HFFc6 (cell line): ENCODE data around the gene PLEKHN1. TPM values are rescaled to one million over a fixed set of nuclear protein-coding genes. Genes with fewer than 3 reads are reported as not detected.

Source experiments
- DNase-seq: peaks from one replicate; pipeline ENCODE4 v3.0.0-alpha.2; 2018
- H3K27ac Mint-ChIP-seq: 2 replicates; pipeline ENCODE4 v1.8.0; 2020; ENCODE audit warnings: mild to moderate bottlenecking, mixed read lengths
- H3K27me3 Mint-ChIP-seq: 2 replicates; pipeline ENCODE4 v1.8.0; 2021; ENCODE audit warnings: mild to moderate bottlenecking, moderate library complexity, mixed read lengths; ENCODE audit not compliant: insufficient read depth
- H3K36me3 Mint-ChIP-seq: 2 replicates; pipeline ENCODE4 v1.8.0; 2021; ENCODE audit warnings: low read depth, mixed read lengths
- H3K4me1 Mint-ChIP-seq: 2 replicates; pipeline ENCODE4 v1.8.0; 2020; ENCODE audit warnings: low read depth, mixed read lengths
- H3K4me3 Mint-ChIP-seq: 2 replicates; pipeline ENCODE4 v1.8.0; 2020; ENCODE audit warnings: mild to moderate bottlenecking, moderate library complexity, mixed read lengths
- H3K9me3 Mint-ChIP-seq: 2 replicates; pipeline ENCODE4 v1.8.0; 2020; ENCODE audit warnings: mild to moderate bottlenecking, mixed read lengths
- CTCF ChIP-seq: fragments of 200-600 bp; sonication (generic); IDR thresholded peaks from 2 replicates; pipeline ENCODE4 v1.5.0; 2021; ENCODE audit warnings: antibody characterized with exemption, mild to moderate bottlenecking
- total RNA-seq, 6 experiments: library from RNA; stranded (reverse); fragmentation: NEBNext Ultra II Directional; extraction: Animal tissue kit (Norgen Biotek cat#: 25700); gene quantifications; 2 replicates in 1 of 6; 3 replicates in 5 of 6; pipeline ENCODE4 v1.2.3, GENCODE V29; 2021

The PLEKHN1 gene
- total RNA-seq, 6 experiments from 2014 or later: 5.2 to 6.9 (median 6.0) TPM

- peaks cover 19% of the 10 kb centered on the region for H3K4me1 Mint-ChIP-seq
- no peak for DNase-seq
- no peak overlapping the region for H3K27ac Mint-ChIP-seq
- no peaks in the 10 kb centered on the region for H3K9me3 Mint-ChIP-seq
- no peaks in the 10 kb centered on the region for H3K27me3 Mint-ChIP-seq
- peaks cover 4% of the 10 kb centered on the region; the same call in 1 of the 2 replicates for H3K36me3 Mint-ChIP-seq
- TF ChIP-seq CTCF: no peak
- H3K4me3 Mint-ChIP-seq: peak overlapping the region; percentile 75
Measured at GRCh38 chr1:923991-924655, 42.2 kb upstream of the PLEKHN1 start.

GRCh38 chr1:924656-925560, 41.4 kb upstream of the PLEKHN1 start:
- H3K4me1 Mint-ChIP-seq: peaks cover 19% of the 10 kb centered on the region
- H3K27ac Mint-ChIP-seq: no peak overlapping the region
- peak overlapping the region; percentile 75 for H3K4me3 Mint-ChIP-seq
- TF ChIP-seq CTCF: peak; percentile 28; the same call in 1 of the 2 replicates
- H3K36me3 Mint-ChIP-seq: peaks cover 4% of the 10 kb centered on the region; the same call in 1 of the 2 replicates
- no peaks in the 10 kb centered on the region for H3K27me3 Mint-ChIP-seq
- no peaks in the 10 kb centered on the region for H3K9me3 Mint-ChIP-seq
- peak; percentile 61 for DNase-seq

GRCh38 chr1:925561-926421, 40.5 kb upstream of the PLEKHN1 start:
- peaks cover 4% of the 10 kb centered on the region; the same call in 1 of the 2 replicates for H3K36me3 Mint-ChIP-seq
- DNase-seq: peak; percentile 31
- no peaks in the 10 kb centered on the region for H3K27me3 Mint-ChIP-seq
- peaks cover 14% of the 10 kb centered on the region for H3K4me1 Mint-ChIP-seq
- H3K9me3 Mint-ChIP-seq: no peaks in the 10 kb centered on the region
- TF ChIP-seq CTCF: no peak; the same call in 1 of the 2 replicates
- peak overlapping the region; percentile 76 for H3K4me3 Mint-ChIP-seq
- H3K27ac Mint-ChIP-seq: no peak overlapping the region

- Mint-ChIP-seq H3K27ac (no peak overlapping the region), H3K4me3 (no peak overlapping the region), H3K27me3 (no peaks in the 10 kb centered on the region), H3K36me3 (no peaks in the 10 kb centered on the region), H3K4me1 (0 out of 2 replicates have a peak, but pooled peaks cover 4% of the 10 kb centered on the region), H3K9me3 (no peaks in the 10 kb centered on the region)
- TF ChIP-seq CTCF: no peak
- no peak for DNase-seq
Measured at GRCh38 chr1:927234-927633, 39.0 kb upstream of the PLEKHN1 start.

- Mint-ChIP-seq H3K27ac (no peak overlapping the region), H3K4me3 (no peak overlapping the region)
- no peak for DNase-seq
Measured at GRCh38 chr1:927748-928147, 38.5 kb upstream of the PLEKHN1 start.

More at GRCh38 chr1:927748-928147, 38.5 kb upstream of the PLEKHN1 start:
- no peaks in the 10 kb centered on the region for H3K36me3 Mint-ChIP-seq
- H3K9me3 Mint-ChIP-seq: no peaks in the 10 kb centered on the region
- H3K27me3 Mint-ChIP-seq: no peaks in the 10 kb centered on the region
- no peak for TF ChIP-seq CTCF
- 0 out of 2 replicates have a peak, but pooled peaks cover 4% of the 10 kb centered on the region for H3K4me1 Mint-ChIP-seq
